Fibroblast of skin of left quadriceps (primary cell): ENCODE results near the gene MXD1.

Experiments used
- DNase-seq, 2 experiments: peaks; one replicate each; pipeline ENCODE4 v3.0.0-alpha.2; 2013; ENCODE audit warnings: low read depth in 2 of 2

The MXD1 gene

GRCh38 chr2:69952336-69953115, 37.6 kb downstream of the MXD1 start:
- no peak for DNase-seq

GRCh38 chr2:69954084-69954483, 39.2 kb downstream of the MXD1 start:
- DNase-seq = no peak

DNA sequence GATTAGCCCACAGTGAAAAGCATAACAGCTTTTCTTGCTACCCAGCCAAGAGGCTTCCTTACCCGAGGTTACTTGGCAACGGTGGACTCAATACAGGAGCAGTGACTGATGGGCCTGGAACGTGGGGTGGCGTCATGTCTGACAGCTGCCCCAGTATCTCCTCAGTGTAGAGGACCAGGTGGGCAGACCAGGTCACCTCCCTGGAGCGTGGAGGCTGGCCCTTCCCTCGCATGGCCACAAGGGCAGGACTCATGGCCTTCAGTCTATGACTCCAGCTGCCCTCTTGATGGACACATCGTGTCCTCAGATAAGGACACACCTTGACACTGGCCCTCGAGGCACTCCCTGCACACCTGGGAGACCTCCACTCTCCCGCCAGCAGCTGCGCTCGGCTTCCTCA, 40.1 kb downstream of the MXD1 start:
- no peak for DNase-seq

DNA sequence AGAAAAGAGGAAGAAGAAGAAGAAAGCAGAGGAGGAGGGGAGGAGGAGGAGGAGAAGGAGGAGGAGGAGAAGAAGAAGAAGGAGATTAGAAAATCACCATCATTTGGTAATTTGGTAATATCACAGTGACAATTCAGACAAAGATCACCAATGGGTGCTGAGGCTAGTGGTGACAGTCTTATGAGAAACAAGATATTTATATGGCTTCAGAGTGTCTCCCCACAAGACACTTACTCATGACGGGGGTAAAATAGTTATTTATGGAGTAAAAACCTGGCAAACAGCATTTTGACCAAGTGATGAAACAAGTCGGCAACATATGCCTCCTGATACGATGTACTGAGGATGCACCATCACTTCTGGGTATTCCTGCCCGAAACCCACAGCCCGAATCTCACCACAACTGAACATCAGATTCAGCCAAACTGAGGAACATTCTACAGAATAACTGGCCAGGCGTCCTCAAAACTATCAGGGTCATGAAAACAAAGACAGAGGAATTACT, 41.6 kb downstream of the MXD1 start:
- DNase-seq = no peak

GRCh38 chr2:69957965-69958364, 43.1 kb downstream of the MXD1 start:
- no peak for DNase-seq

GRCh38 chr2:69958480-69958879, 43.6 kb downstream of the MXD1 start:
- no peak for DNase-seq

- DNase-seq = no peak
These were observed 44.5 kb downstream of the MXD1 start for GRCh38 chr2:69959425-69959824.

DNA sequence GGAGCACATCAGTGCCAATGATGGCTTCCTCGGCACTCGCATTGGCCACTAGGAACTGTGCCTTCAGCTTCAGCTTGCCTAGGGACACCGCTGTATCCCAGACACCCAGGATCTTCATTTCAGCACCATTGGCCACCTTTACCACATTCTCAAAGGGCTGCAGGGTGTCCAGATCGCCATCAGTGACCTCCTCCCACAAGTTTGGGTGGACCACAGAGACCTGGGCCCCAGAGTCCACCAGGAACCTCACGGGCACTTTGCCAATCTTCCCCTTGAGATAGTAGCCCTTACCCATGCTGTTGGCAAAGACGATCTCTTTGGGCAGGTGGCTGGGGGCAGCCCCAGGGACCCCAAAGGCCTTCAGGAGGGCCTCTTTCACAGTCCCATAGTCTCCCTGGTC, 45.9 kb downstream of the MXD1 start:
- no peak for DNase-seq

GRCh38 chr2:69961496-69961895, 46.6 kb downstream of the MXD1 start, which contains the start of gene ASPRV1:
TSS of gene ASPRV1 (minus strand) at chr2:69961631. CDS start at chr2:69961436, 195 bp downstream.
- no peak for DNase-seq

DNA sequence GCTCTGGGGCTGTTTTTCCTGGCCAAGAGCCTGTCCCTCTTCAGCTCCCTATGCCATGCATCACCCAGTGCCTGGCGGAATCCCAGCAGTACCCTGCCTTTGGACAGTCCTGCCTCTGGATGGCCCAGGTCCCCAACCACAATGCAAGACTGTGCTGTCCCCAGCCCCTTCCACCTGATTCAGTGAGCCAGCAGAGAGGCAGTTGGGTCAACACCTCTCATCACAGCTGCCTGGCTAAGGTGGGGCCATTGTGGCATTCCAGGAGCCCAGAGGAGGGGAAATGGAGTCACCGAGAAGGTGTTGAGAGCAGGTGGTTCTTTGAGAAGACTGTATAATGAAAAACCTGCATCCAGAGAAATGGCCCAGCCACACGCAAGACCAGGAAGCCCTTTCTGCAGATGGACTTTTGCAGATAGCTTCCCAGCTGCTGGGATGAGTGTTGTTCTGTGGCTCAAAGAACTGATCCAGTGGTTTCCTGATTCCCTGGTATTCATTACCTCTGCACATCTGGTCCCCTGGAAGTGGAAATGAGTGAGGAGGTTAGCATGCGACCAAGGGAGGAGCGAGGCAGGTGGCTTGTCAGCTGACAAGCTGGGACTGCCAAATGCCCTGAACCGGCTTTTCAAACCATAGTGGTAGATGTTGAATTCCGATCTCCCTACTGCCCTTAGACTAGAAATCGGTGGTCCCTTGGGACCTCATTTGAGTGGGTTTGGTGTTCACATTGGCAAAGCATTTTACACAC, 48.2 kb downstream of the MXD1 start:
- DNase-seq = no peak

DNA sequence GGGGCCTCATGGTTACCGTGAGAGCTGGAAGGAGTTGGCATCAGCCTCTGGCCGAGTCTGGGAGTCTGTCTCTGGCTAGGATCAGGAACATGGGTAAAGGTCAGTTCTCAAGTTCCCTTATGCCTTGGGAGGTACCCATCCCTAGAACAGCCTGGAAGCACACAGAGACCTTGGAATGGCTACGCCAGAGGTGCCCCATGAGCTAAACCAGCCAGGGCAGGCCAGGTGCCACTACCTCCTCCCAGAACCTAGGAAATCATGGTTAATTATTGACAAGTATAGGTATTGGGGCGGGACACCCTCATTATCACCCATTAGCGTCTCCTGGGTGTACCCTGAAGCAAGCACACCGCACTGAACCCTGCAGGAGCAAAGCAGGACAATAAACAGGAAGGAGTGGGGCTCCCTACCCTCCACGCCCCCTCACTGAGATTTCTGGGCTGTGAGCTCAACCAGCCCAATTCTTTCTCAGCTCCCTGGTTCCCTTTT, 49.5 kb downstream of the MXD1 start:
- DNase-seq = no peak

GRCh38 chr2:69965756-69966445, 51.0 kb downstream of the MXD1 start:
- DNase-seq = no peak

- DNase-seq = no peak
These were observed 51.6 kb downstream of the MXD1 start for GRCh38 chr2:69966496-69966895.

DNA sequence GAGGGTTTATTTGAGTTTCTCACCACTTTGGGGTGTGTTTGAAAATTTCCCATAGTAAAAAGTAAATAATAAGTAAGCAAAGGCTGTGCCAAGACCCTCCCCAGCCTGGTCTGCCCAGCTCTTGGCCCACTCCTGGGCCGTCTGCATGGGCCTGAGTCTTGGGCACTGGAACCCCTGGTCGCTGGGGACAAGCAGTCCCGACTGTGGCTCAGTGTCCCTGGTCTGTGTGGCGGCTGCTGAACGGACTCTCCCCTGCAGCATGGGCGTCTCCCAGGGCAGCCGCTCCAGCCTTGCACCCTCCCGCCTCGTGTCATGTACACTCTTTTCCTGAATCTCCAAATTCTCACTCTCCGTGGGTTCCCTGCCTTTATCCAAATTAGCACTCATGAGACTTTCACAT, 53.7 kb downstream of the MXD1 start:
- no peak for DNase-seq

- DNase-seq = no peak
These were observed 54.4 kb downstream of the MXD1 start for GRCh38 chr2:69969126-69969983.

DNA sequence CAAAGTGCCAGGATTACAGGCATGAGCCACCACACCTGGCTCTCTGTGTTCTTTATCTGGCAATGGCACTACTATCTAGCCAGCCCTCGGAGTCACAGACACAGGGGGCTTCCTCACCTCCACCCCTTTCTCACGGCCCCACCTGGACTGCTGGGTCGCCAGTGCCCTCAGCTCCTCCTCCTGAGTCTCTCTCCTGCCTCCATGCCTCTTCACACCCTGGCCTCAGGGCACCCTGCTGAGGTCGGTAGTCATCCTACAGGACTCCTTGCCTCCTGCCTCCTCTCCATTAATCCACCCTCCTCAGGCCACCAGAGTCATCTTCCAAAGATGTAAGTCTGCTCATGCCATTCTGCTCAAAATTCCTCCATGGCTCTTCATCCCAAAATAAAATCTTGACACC, 55.1 kb downstream of the MXD1 start:
- DNase-seq = no peak

- DNase-seq = no peak
These were observed 57.9 kb downstream of the MXD1 start for GRCh38 chr2:69972822-69973221.

DNA sequence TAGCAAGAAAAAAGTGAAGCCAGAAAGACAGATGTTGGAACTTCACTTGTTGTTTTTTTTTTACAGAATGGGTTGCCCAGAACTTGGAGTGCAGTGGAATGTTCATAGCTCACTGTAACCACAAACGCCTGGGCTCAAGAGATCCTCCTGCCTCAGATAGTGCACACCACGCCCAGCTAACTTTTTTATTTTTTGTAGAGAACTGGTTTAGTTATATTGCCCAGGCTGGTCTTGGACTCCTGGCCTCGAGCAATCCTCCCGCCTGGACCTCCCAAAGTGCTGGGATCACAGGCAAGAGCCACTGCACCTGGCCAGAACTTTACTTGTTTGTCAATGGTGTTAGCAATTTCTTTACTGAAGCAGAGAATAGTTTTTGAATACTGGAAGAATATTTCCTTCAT, 58.4 kb downstream of the MXD1 start:
- DNase-seq = no peak

- DNase-seq = no peak
These were observed 60.4 kb downstream of the MXD1 start for GRCh38 chr2:69975136-69975852.

GRCh38 chr2:69975853-69976462, 61.0 kb downstream of the MXD1 start:
- DNase-seq = no peak
